Mesenteric fat pad (tissue), 1 donor: ENCODE data around the gene MTM1. TPM values are rescaled to one million over a fixed set of nuclear protein-coding genes. Genes with fewer than 3 reads are reported as not detected.

Source experiments
- DNase-seq: peaks from one replicate; pipeline ENCODE4 v3.0.0-alpha.2; 2020; ENCODE audit warnings: low spot score
- total RNA-seq: library from RNA; stranded (reverse); fragmentation: NEBNext Ultra II Directional; extraction: Animal tissue kit (Norgen Biotek cat#: 25700); gene quantifications from one replicate; pipeline ENCODE4 v1.2.1, GENCODE V29; 2021
- donor health status: DM: yes; HTN: yes; CAD: no.

The MTM1 gene
- total RNA-seq, 1 donor from 2014 or later, result 15.7 TPM

DNA sequence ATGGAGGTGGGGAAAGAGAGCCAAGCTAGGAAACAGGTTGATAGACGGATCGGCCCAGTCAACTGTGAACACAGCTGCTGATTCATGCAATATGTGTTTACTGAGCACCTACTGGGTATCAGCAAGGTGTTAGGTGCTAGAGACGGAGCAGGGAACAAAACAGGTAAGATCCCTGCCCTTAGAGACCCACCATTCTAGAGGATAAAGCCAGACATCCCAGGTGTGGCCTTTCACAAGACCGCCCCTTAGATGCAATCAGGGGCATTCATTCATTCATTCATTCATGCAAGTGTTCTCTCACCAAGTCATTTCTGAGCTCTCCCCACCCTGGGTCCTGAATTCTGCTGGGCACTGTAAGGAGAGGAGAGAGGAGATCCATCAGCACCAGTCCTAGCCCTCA lies 20.2 kb upstream of the MTM1 start:
- DNase-seq, result no peak

DNA sequence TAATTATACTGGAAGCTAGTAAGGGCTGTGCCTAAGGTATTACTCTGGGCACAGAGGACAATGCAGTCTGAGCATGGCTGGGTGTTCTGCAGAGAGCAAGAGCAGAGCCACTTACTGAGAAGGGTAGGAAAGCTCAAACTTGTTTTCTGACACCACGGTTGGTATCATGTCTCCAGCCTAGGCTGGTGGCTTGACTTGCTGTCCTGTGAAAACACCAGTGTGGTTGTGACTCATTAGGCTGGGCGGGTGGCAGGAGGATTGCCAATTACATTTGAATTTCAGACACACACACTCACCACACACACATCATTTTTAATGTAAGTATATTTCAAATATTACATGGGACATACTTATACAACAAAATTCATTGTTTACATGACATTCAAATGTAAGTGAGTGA lies 19.7 kb upstream of the MTM1 start:
- DNase-seq, result peak; percentile 60

DNA sequence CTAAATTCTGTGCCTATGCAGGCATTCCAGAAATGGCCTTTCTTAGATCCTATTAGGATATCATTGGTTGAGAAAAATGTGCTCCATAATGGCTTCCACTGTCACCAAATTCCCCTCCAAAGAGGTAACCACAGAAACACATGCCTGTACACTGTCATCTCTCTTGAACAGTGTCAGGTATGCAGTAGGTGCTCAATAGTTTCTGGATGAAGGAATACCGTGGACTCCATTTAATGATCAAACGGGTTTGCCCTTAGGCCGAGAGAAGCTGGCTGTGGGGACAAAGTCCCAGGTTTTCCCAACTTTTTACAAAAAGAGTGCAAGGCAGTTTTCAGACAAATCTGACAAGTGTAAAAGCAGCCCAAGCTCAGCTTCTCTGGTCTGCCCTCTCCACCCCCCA lies 16.5 kb upstream of the MTM1 start:
- DNase-seq, result no peak

DNA sequence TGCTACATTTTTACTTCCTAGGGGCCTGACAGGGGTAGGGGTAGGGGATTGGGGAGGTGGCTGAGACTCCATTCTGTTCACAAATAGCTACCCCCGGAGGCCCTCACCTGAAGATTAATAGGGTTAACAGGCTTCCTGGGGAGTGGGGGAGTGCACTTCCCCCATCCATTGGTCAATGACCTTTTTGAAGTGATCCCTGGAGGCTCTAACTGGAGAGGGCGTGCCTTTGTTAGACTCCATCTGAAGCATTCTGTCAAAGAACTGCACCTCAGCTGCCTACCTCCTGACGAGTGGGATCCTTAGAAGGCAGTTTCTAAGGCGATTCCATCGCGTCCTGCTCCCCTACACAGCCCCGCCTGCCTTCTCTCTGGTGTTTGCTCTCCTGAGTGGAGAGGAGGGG lies 10.0 kb upstream of the MTM1 start:
- DNase-seq, result no peak

DNA sequence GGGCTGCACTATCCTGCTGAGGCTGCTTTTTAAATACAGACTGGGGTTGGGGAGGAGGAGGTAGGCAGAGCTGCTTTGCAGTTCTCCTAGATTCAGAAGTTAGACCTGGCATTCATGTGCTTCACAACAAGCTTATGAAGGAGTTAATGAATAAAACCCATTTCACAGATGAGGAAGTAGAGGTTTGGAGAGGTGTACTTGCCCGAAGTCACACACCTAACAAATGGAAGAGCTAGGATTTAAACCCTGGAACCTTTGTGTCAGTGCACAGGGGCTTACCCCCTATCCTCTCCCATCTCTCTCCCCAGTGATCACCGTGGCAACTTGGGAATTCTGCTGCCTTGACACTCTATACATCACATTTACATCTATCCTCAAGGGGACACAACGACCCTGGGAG lies 3.6 kb upstream of the MTM1 start:
- no peak for DNase-seq

DNA sequence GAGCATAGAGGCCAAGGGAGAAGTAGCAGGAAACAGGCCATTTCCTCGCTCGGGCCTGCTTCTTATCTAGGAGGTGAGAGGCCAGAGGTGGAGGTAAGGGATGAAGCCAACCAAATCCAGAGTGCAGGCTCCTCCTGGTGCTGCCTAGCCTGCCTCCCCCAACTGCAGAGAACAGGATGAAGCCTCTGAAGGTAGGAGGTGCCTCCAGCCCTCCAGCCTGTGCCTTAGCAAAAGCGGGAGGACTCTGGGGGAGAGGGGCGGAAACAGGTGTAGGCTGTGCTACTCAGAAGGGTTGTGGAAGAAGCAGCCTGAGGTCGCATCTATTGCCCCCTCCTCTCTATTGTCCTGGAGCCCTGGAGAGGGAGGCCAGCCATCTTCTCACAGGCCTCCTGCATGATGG lies 2.9 kb upstream of the MTM1 start:
- DNase-seq, result no peak

DNA sequence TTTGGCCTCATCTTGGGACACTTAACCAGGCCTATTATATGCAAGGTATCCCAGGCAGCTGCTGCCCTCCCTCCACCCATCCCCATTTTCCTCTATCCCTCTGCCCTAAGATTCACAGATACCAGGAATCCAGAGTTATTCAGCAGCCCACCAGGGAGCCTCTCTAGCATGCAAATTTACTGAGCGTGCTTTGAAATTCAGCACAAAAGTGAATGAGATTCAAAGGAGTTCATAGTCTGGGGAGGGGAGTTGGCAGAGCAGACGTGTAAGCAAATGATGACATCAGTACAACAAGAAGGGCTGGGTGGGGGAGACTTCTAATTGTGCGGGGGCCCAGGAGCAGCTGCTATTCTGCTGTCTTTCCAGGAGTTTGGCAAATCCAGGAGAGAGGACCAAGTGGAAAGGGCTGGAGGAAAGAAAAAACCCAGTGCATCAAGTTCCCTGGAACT lies 1.7 kb upstream of the MTM1 start:
- no peak for DNase-seq

DNA sequence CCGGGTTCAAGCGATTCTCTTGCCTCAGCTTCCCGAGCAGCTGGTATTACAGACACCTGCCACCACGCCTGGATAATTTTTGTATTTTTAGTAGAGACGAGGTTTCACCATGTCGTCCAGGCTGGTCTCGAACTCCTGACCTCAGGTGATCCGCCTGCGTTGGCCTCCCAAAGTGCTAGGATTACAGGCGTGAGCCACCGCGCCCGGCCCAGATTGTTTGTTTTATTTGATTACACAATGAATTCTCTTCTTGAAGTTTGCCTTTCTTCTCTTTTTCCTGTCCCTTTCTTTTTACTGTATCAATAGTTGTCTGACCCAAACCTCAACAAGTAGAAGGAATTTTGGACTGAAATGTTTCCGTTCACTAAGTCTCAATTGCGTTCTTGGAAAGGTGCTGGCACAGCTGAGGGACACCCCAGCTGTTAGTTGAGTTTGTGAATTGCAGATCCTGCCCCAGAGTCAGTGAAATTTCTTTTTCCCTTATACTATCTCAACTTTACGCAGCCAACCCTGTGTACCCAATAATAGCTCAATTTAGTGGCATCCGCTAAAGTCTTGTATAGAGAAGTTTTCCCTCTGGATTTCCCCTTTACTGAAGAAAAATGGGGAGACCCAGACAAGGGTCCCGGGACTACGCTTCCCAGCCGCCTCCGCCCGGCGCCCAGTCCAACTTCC lies 639 bp upstream of the MTM1 start:
- no peak for DNase-seq

DNA sequence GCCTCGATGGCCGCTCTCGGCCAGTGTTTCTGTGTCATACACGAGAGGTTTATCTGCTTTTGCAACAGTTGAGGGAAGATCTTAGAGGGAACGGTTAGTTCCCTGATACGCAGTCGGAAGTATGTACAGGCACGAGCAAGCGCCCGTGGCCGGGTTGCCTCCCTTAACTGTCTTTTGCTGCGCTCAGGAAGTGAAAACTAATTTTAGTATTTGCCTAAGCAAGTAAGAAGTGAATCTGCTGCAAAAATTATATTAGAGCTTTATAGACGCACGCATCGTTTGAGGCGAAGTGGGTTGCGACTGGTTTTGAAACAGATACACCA lies 695 bp downstream of the MTM1 start:
- no peak for DNase-seq

DNA sequence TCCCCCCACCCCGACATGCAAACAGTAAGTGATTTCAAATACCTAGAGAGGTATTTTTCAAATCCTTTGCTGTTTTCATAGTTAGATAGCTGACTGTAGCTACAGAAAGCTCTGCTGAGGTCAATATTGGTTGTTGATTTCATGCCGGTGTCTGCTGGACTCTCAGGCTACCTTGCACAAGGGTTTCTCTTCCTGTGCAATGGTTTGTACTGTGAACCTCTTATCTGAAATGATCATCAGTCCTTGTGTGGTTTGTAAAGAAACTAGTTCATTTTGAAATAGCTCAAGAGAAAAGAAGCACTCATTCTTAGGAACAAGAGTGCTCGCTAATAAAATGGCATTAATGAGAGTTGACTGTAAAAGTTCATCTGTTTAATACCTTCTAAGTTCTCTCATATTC lies 2.1 kb downstream of the MTM1 start:
- no peak for DNase-seq

DNA sequence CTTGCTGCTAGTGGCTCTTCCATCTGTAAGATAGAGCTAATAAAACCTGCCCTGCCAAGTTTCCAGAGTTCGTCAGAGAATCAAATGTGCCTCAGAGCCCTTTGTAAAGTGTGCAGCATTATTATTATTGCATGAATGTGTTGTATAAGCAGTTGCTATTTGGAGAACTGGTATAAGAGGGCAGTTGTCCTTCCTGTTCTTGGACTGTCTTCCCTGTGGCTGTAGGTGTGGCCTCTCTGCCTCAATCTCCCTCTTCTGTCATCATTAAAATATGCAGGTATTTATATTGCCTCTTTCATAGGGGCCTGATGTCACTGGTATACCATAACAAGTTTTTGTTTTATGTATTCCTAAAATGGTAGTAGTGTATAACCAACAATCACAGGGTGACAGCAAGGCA lies 3.8 kb downstream of the MTM1 start:
- DNase-seq, result no peak

DNA sequence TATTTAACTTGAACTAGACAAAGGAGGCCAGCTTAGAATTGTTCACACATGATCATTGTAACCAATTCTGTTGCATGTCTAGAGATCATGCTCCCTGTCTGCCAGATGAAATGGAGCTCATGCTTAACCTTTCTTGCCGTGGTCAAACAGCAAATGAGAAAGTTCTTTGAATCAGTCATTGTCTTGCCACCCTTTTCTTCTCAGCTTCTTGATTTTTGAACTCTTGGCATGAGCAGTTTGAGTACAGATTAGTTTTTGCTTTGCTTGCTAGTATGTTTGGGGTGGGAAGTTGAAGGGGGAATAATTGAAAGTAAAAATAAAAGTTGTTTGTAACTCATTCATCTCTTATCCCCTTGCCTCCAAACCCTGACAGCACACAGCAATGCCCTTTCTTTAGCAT lies 4.7 kb downstream of the MTM1 start:
- DNase-seq, result no peak

DNA sequence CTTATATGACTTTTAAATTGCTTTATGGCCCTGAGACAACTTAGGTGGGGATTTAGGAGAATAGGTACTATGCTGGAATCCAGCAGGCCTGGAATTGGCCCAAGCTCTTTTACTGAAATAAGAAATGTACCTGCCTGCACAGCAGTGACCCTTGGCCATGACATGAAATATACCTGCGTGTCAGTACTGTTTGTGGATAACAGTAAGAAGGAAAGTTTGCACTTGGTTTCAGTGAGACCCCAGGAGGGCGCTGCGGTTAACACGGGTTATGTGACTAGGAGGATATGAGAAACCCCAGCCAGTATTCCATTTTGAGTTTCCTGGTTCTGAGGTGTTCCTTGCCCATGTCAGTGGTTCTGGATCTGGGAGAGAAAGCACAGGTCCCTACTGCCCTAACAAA lies 5.3 kb downstream of the MTM1 start:
- no peak for DNase-seq

DNA sequence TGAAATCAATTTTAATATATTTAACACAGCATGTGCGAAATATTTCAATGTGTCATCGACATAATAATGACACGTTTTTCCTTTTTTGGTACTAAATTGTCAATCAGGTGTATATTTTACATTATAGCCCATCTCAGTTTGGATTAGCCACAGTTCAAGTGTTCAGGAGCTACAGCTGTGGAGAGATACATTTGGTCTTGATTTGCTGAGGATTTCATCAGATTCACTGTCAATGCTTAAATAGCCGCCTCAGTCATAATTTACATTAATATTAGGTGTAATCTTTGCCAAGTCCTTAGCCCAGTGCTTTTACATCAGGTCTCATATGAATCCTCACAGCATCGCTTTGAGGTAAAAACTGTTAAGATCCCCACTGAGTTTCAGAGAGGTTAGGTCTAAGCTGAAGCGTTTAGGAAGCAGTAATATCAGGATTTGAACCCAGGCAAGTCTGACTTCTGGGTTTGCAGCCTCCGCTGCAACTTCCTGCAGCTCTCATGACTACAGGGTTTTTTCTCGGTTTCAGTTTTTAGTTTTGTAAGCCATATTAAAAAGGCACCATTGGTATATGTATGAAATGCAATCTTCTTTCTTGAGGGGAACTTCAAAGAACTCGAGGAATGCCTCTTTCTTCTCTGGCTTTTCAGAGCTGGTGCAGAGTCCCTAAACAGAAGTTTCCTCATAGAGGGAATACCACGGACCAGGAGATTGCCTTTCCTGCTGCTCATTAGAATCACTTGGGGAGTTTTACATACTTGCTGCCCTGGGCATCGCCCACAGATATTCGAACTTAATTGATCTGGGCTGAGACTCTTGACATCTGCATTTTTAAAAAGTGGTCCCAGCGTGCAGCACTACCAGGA lies 6.4 kb downstream of the MTM1 start:
- DNase-seq, result no peak

DNA sequence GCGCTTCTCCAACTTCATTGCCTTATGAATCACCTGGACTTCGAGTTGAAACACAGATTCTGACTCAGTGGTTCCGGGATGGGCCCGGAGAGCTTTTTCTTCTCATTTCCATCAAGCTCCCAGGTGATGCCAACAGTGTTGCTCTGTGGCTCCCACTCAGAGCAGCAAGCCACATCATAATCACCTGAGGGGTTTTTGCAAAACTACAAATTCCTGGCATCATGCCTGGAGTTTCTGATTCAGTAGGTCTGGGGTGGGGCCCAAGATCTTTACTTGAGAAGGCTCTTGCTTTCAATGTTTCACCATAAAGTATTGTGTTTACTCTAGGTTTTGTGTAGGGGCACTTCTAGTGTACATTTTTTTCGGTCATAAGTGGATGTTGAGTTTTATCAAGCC lies 7.0 kb downstream of the MTM1 start:
- DNase-seq, result no peak

DNA sequence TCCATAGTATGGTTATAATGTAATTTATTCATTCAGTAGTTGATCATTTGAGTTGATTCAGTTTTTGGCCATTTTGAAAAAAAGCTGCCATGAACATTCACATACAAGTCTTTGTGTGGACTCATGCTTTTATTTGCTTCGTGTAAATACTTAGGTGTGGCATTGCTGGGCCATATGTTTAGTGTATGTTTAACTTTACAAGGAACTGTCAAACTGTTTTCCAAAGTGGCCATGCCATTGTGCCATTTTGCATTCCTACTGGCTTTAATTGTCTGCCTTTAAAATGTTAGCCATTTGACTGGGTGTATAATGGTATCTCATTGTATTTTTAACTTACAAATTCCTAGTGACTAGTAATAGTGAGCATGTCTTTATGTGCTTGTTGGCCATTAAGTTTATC lies 8.8 kb downstream of the MTM1 start:
- no peak for DNase-seq

DNA sequence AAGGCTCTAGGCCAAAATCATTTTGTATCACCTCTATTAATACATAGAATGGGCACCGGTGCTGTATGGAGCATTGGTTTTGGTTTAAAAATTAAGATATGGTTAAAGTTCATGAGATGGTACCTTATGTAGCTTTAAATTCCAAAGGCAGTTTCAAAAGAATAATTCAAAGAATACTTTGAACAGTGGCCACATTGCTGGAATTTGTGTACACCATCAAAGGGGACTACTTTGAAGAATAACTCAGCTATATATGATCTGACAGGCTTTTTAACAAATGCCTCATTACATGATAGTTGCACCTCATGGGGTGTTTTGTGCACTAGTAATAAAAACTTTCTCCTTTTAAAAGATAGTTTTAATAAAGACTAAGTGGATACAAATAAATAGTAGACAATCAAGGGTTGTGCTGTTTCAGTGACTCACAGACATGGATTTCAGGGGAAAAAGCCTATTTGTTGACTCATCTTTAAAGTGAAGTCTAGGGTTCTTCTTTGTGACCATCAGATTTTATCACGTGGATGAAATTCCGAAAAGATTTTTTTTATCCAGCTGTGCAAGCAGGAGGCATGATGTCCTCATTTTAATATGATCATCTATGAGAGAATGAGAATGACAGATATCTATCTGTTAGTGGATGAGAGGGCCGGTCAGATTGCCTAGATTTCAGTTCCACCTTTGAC lies 12.8 kb downstream of the MTM1 start:
- no peak for DNase-seq

DNA sequence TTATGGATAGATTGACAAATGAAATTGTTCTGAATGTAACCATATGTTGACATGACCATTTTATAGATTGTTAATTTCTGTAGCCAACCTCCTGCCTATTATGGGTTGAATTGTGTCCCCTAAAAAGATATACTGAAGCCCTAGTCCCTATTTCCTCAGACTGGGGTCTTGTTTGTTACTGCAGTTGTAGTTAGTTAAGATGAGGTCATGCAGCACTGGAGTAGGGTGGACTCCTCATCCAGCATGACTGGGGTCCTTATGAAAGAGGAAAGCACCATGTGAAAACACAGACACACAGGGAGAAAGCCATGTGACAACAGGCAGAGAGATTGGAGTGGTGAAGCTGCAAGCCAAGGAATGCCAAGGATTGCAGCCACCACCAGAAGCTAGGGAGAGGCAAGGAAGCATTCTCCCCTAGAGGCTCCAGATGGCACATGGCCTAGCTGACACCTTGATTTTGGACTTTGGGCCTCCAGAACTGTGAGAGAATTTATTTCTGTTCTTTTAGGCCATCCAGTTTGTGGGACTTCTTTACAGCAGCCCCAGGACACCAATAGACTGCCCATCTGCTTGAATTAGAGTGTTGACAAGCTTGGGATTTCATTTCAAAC lies 14.0 kb downstream of the MTM1 start:
- no peak for DNase-seq

DNA sequence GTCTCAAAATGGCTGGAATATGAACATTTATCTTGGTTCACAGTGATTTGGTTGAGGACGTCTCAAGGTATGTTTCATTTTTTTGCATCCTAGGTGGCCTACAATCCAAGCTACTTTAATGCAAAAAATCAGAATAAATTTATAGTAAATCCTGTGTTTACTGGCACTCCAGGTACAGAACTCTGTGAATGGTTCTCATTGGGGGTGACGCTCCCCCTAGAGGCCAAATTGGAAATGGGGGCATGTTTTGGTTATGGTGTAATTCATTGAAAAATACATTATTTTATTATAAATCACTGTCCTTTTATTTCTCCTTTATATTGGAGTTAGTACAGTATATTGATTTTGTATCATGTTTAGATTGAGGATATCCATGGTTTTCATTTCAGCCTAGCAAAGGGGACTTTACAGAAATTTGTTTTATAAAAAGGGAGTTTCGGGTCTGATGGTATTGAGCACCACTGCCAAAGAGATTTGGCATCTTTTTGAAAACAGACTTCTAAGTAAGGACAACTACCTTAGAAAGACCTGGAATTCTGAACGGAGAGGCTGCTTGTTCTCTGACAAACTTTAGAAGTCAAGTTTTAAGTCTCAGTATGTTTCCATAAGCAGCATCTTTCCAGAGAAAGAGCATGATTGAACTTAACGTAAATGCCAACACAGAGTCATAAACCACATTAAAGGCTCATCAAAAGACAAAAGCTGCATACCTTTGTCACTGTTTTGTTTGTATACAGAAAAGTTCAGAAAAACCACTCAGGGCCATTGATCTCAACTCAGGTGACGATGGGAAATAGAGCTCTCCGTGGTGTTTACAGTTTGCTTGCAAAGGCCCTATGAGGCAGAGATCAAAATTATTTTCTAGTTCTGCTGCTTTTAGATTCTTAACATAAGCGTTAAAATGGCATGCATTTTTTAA lies 19.4 kb downstream of the MTM1 start:
- no peak for DNase-seq

DNA sequence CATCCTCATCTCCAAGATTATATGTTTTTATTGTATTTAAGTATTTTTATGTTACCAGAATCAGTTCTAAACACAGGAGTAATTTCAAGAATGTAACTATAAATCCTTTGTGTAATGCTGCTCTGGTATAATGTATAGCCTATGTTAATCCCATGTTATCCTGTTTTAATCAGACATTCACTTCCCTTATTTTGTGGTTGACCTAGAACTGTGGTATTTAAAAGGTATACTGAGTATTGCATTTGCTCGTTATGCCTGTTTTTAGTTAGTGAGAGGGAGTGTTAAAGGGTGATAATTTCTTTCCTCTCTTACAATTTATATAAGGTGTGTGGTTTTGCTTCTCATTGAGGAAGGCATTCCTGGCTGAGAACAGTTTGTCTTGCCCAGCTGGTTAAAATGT lies 26.2 kb downstream of the MTM1 start:
- DNase-seq, result no peak

DNA sequence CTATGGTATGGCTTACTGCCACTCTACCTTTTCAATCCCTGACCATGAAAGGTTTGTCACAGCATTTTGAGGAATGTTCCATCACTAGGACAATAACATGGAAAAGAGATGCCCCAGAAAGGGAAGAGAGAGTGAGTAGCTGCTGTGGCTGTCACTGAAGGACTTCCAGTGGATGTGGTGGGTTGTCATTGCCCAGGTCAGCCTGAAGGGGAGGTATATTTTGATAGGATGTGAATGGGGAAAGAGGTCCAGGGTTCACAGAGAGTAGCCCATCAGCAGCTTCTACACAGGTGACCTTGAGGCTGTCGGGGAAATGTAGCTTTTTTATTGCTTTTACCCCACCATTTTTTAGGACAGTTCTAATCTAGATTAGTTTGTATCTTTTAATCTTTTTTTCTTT lies 30.8 kb downstream of the MTM1 start:
- DNase-seq, result no peak
